A549 (cell line): ENCODE results near the gene MAU2. TPM values are rescaled to one million over a fixed set of nuclear protein-coding genes. Genes with fewer than 3 reads are reported as not detected.

Experiments used
- ATAC-seq, 2 experiments: fragments of 200-7000 bp in 1 of 2; fragments of >200 bp in 1 of 2; cut with Nextera tagmentation in 1 of 2; cut with Tn5 transposase in 1 of 2; 3 replicates each; pipeline versions ENCODE4 v1.8.0 to v1.9.1; 2018 to 2020; ENCODE audit warnings: mild to moderate bottlenecking in 1 of 2, moderate library complexity in 1 of 2
- CTCF ChIA-PET: fragments of 300-600 bp; sonication (Branson Sonifier 250); formaldehyde crosslinking; extraction: SDS; loops from one replicate; lab custom pipeline; 2021; ENCODE audit warnings: antibody characterized with exemption, inconsistent platforms; lab: Yijun Ruan, JAX
- POLR2A ChIA-PET: fragments of 350-600 bp; formaldehyde crosslinking; extraction: SDS; loops from one replicate; lab custom pipeline; 2021; ENCODE audit warnings: antibody characterized with exemption, inconsistent platforms; lab: Yijun Ruan, JAX
- DNase-seq, 2 experiments: peaks; one replicate each; pipeline versions ENCODE4 v3.0.0 to v3.0.0-alpha.2; 2011 to 2016; ENCODE audit warnings: low read depth in 1 of 2, low spot score in 1 of 2
- FAIRE-seq: peaks from 2 replicates; lab custom pipeline; 2011; peaks lifted over from hg19 to GRCh38; lab: Jason Lieb, UNC
- H3K27ac ChIP-seq, 2 experiments: fragments of >200 bp; sonication (Bioruptor Twin); formaldehyde crosslinking; 3 replicates each; pipeline ENCODE4 v1.5.1; 2016 to 2017
- H3K4me1 ChIP-seq: fragments of >200 bp; sonication (Bioruptor Twin); formaldehyde crosslinking; 3 replicates; pipeline ENCODE4 v1.6.1; 2016
- H3K4me2 ChIP-seq: fragments of >200 bp; sonication (Bioruptor Twin); formaldehyde crosslinking; 3 replicates; pipeline ENCODE4 v1.6.1; 2016
- H3K4me3 ChIP-seq: fragments of >200 bp; sonication (Bioruptor Twin); formaldehyde crosslinking; 3 replicates; pipeline ENCODE4 v1.5.1; 2016
- H3K9me3 ChIP-seq: fragments of >200 bp; sonication (Bioruptor Twin); formaldehyde crosslinking; 3 replicates; pipeline ENCODE4 v1.6.1; 2016
- CBX2 ChIP-seq: fragments of 200-600 bp; sonication (generic); IDR thresholded peaks from 2 replicates; pipeline ENCODE4 v1.6.1; 2016; ENCODE audit warnings: low read depth, mild to moderate bottlenecking, borderline replicate concordance
- CEBPB ChIP-seq, 2 experiments: fragments of >200 bp in 1 of 2; sonication (Bioruptor Twin) in 1 of 2; formaldehyde crosslinking in 1 of 2; IDR thresholded peaks; 2 replicates each; pipeline ENCODE4 v1.6.1; 2012 to 2016
- CHD2 ChIP-seq: fragments of 150-350 bp; IDR thresholded peaks from 2 replicates; pipeline ENCODE4 v1.6.1; 2014; ENCODE audit warnings: low read length; ENCODE audit not compliant: partially characterized antibody
- CTCF ChIP-seq: fragments of >200 bp; sonication (Bioruptor Twin); formaldehyde crosslinking; IDR thresholded peaks from 3 replicates; pipeline ENCODE4 v1.5.1; 2016
- EHF ChIP-seq: fragments of 250-450 bp; sonication (Bioruptor Pico); IDR thresholded peaks from 2 replicates; pipeline ENCODE4 v1.5.0; 2020; ENCODE audit warnings: mild to moderate bottlenecking
- EHMT2 ChIP-seq: fragments of 200-600 bp; sonication (generic); IDR thresholded peaks from 2 replicates; pipeline ENCODE4 v1.6.1; 2016; ENCODE audit warnings: antibody characterized with exemption, low read depth, mild to moderate bottlenecking, moderate library complexity
- EP300 ChIP-seq, 2 experiments: fragments of >200 bp; sonication (Bioruptor Twin); formaldehyde crosslinking; IDR thresholded peaks; 2 replicates in 1 of 2; 3 replicates in 1 of 2; pipeline ENCODE4 v1.6.1; 2016 to 2017
- FOSB ChIP-seq: fragments of 250-450 bp; sonication (Bioruptor Pico); IDR thresholded peaks from 2 replicates; pipeline ENCODE4 v1.5.0; 2020; ENCODE audit warnings: mild to moderate bottlenecking, moderate library complexity
- FOSL2 ChIP-seq, 2 experiments: fragments of 450-650 bp in 1 of 2; fragments of >200 bp in 1 of 2; sonication (Bioruptor Twin) in 1 of 2; formaldehyde crosslinking; IDR thresholded peaks; 2 replicates each; pipeline versions ENCODE4 v1.5.0 to v1.6.1; 2016 to 2020; ENCODE audit warnings: mild to moderate bottlenecking in 1 of 2, moderate library complexity in 1 of 2
- HOXA7 ChIP-seq: fragments of 250-450 bp; sonication (Bioruptor Pico); IDR thresholded peaks from 2 replicates; pipeline ENCODE4 v1.5.0; 2020; ENCODE audit warnings: mild to moderate bottlenecking, moderate library complexity
- HOXB13 ChIP-seq: fragments of 250-450 bp; sonication (Bioruptor Pico); IDR thresholded peaks from 2 replicates; pipeline ENCODE4 v1.5.0; 2020; ENCODE audit warnings: low read depth, mild to moderate bottlenecking, moderate library complexity
- JUN ChIP-seq, 2 experiments: fragments of >200 bp; sonication (Bioruptor Twin); formaldehyde crosslinking; IDR thresholded peaks; 2 replicates in 1 of 2; 3 replicates in 1 of 2; pipeline ENCODE4 v1.6.1; 2016 to 2017
- KDM1A ChIP-seq: fragments of 200-600 bp; sonication (generic); IDR thresholded peaks from 2 replicates; pipeline ENCODE4 v1.6.1; 2016; ENCODE audit warnings: low read depth, mild to moderate bottlenecking
- MAFK ChIP-seq: fragments of 450-650 bp; IDR thresholded peaks from 2 replicates; pipeline ENCODE4 v1.6.1; 2014; ENCODE audit not compliant: partially characterized antibody
- MYC ChIP-seq: IDR thresholded peaks from 2 replicates; pipeline ENCODE4 v1.6.1; 2012; ENCODE audit warnings: mild to moderate bottlenecking, inconsistent platforms, low read length, improper control_type of control experiment, borderline replicate concordance
- PBX3 ChIP-seq: IDR thresholded peaks from 2 replicates; pipeline ENCODE4 v1.6.1; 2012
- PHF8 ChIP-seq: fragments of 200-600 bp; sonication (generic); IDR thresholded peaks from 2 replicates; pipeline ENCODE4 v1.6.1; 2016; ENCODE audit warnings: low read depth, mild to moderate bottlenecking, antibody characterized with exemption, moderate library complexity, borderline replicate concordance
- RAD21 ChIP-seq, 2 experiments: fragments of >200 bp in 1 of 2; sonication (Bioruptor Twin) in 1 of 2; formaldehyde crosslinking in 1 of 2; IDR thresholded peaks in 1 of 2; conservative IDR thresholded peaks in 1 of 2; 2 replicates in 1 of 2; 3 replicates in 1 of 2; pipeline ENCODE4 v1.6.1; 2012 to 2018; ENCODE audit warnings: inconsistent platforms in 1 of 2
- RARB ChIP-seq: fragments of 250-450 bp; sonication (Bioruptor Pico); IDR thresholded peaks from 2 replicates; pipeline ENCODE4 v1.8.0; 2021; ENCODE audit warnings: mild to moderate bottlenecking, moderate library complexity
- RFX5 ChIP-seq: fragments of 450-650 bp; IDR thresholded peaks from 2 replicates; pipeline ENCODE4 v1.7.1; 2014; ENCODE audit warnings: antibody characterized with exemption, mild to moderate bottlenecking, moderate library complexity
- RNF2 ChIP-seq: fragments of 200-600 bp; sonication (generic); IDR thresholded peaks from 2 replicates; pipeline ENCODE4 v1.6.1; 2016; ENCODE audit warnings: low read depth, mild to moderate bottlenecking, antibody characterized with exemption, moderate library complexity, borderline replicate concordance
- SMC3 ChIP-seq: fragments of >200 bp; sonication (Bioruptor Twin); formaldehyde crosslinking; IDR thresholded peaks from 3 replicates; pipeline ENCODE4 v1.6.1; 2018; ENCODE audit warnings: inconsistent platforms
- SREBF2 ChIP-seq: fragments of 450-650 bp; IDR thresholded peaks from 2 replicates; pipeline ENCODE4 v1.6.1; 2014; ENCODE audit warnings: mild to moderate bottlenecking, moderate library complexity
- TP53 ChIP-seq: fragments of 250-450 bp; sonication (Bioruptor Pico); IDR thresholded peaks from 2 replicates; pipeline ENCODE4 v1.5.0; 2021; ENCODE audit warnings: mild to moderate bottlenecking, moderate library complexity
- ZNF302 ChIP-seq: fragments of 250-450 bp; sonication (Bioruptor Pico); IDR thresholded peaks from 2 replicates; pipeline ENCODE4 v1.9.0; 2021; ENCODE audit warnings: inconsistent platforms, mild to moderate bottlenecking, moderate library complexity
- ZSCAN20 ChIP-seq: fragments of 250-450 bp; sonication (Bioruptor Pico); IDR thresholded peaks from 2 replicates; pipeline ENCODE4 v1.8.0; 2022; ENCODE audit warnings: mild to moderate bottlenecking, moderate library complexity
- WGBS: methylation state at CpG from one replicate; pipeline ENCODE4 v1.1.6; 2017; ENCODE audit errors: missing lambda C conversion rate; 5-methylcytosine and 5-hydroxymethylcytosine counted together
- polyA plus RNA-seq, 4 experiments: library from polyadenylated mRNA; depleted of rRNA in 3 of 4; stranded (reverse); fragments of >200 nt; fragmentation: RNase III in 1 of 4; extraction: RNeasy Plus Mini Kit Qiagen cat#74134 plus additional on column Dnase treatment in 1 of 4; gene quantifications; 2 replicates in 3 of 4; 3 replicates in 1 of 4; pipeline ENCODE4 v1.2.3, GENCODE V29; 2011 to 2017
- TF ChIP-seq, protein P1 (sequence below): fragments of 200-600 bp; sonication (generic); IDR thresholded peaks from 2 replicates; pipeline ENCODE4 v1.6.1; 2016; ENCODE audit warnings: antibody characterized with exemption, mild to moderate bottlenecking, moderate library complexity
- TF ChIP-seq, protein P2 (sequence below): fragments of >200 bp; sonication (Bioruptor Twin); formaldehyde crosslinking; IDR thresholded peaks from 2 replicates; pipeline ENCODE4 v1.6.1; 2016

The MAU2 gene
- polyA plus RNA-seq, 2 of the 4 experiments (the other 2 are of a cell fraction) = 8.5 to 11.5 TPM

DNA sequence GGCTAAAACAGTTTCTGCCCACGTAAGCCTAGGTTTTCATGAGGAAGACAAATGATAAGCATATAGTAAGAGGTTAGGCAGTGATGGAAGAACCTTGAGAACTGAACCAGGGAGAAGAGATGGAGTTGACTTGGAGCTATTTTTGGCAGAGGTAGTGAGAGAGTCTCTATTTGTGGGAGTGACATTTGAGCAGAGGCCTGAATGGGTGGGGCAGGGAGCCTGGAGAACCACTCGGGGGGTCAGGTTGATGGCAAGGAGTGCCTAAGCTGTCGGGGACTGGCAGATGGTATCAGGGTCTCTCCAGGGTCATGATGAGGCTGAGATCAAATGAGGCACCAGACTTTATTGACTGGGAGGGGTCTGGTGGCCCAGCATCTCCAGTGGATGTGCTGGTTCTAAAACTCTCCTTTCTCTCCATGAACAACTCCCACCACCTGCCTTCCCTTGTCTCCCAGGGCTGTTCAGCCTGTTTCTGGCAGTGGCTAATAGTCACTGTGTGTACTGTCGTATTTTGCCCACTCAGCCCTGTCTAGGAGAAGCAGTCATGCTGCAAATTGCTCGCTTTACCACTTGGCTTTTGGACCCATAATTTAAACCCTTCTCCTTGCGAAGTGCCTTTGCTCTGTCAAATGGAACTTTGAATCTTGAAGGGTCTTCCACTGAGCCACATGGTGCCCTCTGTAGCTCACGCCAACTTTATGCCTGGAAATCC, 3.6 kb downstream of the MAU2 start:
- TF ChIP-seq EP300 (IDR thresholded peaks at IDR 0.05) (no peak), EHMT2 (no peak), SMC3 (no peak), CHD2 (no peak), PHF8 (no peak), CTCF (no peak), CEBPB (IDR thresholded peaks at IDR 0.05) (no peak), ZNF302 (CRISPR knock-in tag) (no peak), HOXA7 (CRISPR knock-in tag) (no peak), RARB (CRISPR knock-in tag) (no peak), MYC (no peak), HOXB13 (no peak), FOSL2 (IDR thresholded peaks at IDR 0.05) (no peak), FOSL2 (CRISPR knock-in tag; IDR thresholded peaks at IDR 0.05) (no peak), TP53 (no peak)
- TF ChIP-seq, protein P1, sequence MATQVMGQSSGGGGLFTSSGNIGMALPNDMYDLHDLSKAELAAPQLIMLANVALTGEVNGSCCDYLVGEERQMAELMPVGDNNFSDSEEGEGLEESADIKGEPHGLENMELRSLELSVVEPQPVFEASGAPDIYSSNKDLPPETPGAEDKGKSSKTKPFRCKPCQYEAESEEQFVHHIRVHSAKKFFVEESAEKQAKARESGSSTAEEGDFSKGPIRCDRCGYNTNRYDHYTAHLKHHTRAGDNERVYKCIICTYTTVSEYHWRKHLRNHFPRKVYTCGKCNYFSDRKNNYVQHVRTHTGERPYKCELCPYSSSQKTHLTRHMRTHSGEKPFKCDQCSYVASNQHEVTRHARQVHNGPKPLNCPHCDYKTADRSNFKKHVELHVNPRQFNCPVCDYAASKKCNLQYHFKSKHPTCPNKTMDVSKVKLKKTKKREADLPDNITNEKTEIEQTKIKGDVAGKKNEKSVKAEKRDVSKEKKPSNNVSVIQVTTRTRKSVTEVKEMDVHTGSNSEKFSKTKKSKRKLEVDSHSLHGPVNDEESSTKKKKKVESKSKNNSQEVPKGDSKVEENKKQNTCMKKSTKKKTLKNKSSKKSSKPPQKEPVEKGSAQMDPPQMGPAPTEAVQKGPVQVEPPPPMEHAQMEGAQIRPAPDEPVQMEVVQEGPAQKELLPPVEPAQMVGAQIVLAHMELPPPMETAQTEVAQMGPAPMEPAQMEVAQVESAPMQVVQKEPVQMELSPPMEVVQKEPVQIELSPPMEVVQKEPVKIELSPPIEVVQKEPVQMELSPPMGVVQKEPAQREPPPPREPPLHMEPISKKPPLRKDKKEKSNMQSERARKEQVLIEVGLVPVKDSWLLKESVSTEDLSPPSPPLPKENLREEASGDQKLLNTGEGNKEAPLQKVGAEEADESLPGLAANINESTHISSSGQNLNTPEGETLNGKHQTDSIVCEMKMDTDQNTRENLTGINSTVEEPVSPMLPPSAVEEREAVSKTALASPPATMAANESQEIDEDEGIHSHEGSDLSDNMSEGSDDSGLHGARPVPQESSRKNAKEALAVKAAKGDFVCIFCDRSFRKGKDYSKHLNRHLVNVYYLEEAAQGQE = no peak
- peaks cover 8% of the 10 kb centered on the region for H3K4me1 ChIP-seq
- 93% methylated on average over 7 of the region's 7 CpGs for WGBS
- no peak overlapping the region for H3K27ac ChIP-seq
- H3K4me2 ChIP-seq = no peak overlapping the region
- no peak for FAIRE-seq
- no peaks in the 10 kb centered on the region for H3K9me3 ChIP-seq
- CTCF ChIA-PET = interaction anchor here (1.0 to 4.5 kb wide), 3 partner anchors 18 to 100 kb away, joined by 3 to 22 read pairs (median 3); no protein-coding TSS in a partner anchor
- no peak for ATAC-seq
- POLR2A ChIA-PET = no interaction called here
- no peak overlapping the region for H3K4me3 ChIP-seq
- DNase-seq = no peak

DNA sequence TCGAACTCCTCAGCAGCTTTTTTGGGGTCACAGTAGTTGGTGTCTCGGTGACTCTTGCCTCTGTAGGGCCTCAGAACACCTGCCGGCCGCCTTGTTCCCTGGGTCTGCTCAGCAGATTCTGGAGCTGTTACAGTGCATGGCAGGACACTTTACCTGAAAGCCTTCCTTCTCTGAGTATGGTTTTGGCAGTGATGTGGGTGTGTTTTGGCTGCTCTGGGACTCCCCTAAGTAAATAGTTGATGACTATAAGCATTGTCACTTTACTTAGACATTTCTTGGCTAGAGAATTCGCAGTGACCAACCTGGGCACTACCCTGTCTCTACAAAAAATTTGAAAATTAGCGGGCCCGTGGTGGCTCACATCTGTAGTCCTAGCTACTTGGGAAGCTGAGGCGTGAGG, 7.0 kb downstream of the MAU2 start:
- Histone ChIP-seq H3K9me3 (no peaks in the 10 kb centered on the region), H3K4me1 (no peaks in the 10 kb centered on the region), H3K4me3 (no peak overlapping the region), H3K4me2 (no peak overlapping the region), H3K27ac (no peak overlapping the region)
- ChIA-PET CTCF (interaction anchor here (1.5 to 4.5 kb wide), 3 partner anchors 12 to 15 kb away, joined by 3 to 22 read pairs (median 8); no protein-coding TSS in a partner anchor), POLR2A (no interaction called here)
- ATAC-seq (no peak), FAIRE-seq (no peak), DNase-seq (no peak)
- 94% methylated on average over 4 of the region's 8 CpGs for WGBS
- TF ChIP-seq RFX5 (no peak), CBX2 (no peak), RNF2 (no peak), MAFK (no peak), CTCF (no peak), EHF (no peak), ZSCAN20 (CRISPR knock-in tag) (no peak), KDM1A (no peak), JUN (IDR thresholded peaks at IDR 0.05) (no peak), RAD21 (conservative IDR thresholded peaks at IDR 0.05 in 1 of 2, IDR thresholded peaks at IDR 0.05 in 1 of 2) (no peak), PBX3 (no peak), SREBF2 (no peak), FOSB (no peak), PHF8 (no peak), CHD2 (no peak)
- TF ChIP-seq, protein P2, sequence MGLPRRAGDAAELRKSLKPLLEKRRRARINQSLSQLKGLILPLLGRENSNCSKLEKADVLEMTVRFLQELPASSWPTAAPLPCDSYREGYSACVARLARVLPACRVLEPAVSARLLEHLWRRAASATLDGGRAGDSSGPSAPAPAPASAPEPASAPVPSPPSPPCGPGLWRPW = no peak
